GM19395 (cell line): ENCODE data around the gene SMAD4.
"Not testable (repeated sequence)": the region's sequence is repeated elsewhere in the genome, so short reads cannot be mapped to it uniquely, and the experiment has no call there.

Experiments
- ATAC-seq: cut with Tn5 transposase; IDR thresholded peaks from one replicate; pipeline ENCODE4 v1.9.1; 2021; ENCODE audit warnings: mild to moderate bottlenecking, moderate library complexity; ENCODE audit not compliant: unreplicated experiment

Gene SMAD4

GRCh38 chr18:51069885-51070284, 39.9 kb downstream of the SMAD4 start:
- ATAC-seq = no peak

GRCh38 chr18:51070545-51070944, 40.5 kb downstream of the SMAD4 start:
- ATAC-seq = no peak

DNA sequence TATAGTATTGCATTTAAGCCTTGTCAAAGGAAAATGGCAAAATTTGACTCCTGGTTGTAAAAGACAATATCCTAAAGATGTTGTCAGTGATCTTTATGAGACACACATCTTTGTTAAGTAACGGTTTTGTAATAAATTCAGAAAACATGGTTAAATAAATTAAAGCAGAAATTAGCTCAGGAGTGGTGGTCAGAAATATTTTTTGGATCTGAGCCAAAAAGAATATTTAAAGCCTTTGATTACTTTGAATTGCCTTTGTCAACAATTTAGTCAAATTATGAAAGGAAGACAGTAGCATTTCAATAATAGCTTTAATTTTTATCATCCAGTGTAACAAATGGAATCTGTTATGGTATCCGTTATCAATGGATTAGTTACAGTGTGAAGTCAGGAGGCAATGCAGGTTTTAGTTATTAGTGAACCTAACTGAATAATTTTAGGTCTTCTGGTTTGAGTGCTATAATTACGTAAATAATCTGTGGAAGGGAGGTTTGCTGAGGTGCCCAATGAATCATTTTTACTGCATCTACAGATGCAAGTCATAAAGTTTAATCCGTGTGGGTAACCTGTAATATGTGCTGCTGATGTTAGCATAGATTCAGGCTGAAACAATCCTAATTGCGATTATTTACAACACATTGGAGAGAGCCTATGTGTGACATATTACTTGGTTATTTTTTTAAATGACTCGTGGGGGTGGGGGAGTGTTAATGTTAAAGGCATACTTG, 42.7 kb downstream of the SMAD4 start:
- ATAC-seq = no peak

- ATAC-seq = peak; percentile 91
These were observed 44.6 kb downstream of the SMAD4 start for GRCh38 chr18:51074605-51075004.

DNA sequence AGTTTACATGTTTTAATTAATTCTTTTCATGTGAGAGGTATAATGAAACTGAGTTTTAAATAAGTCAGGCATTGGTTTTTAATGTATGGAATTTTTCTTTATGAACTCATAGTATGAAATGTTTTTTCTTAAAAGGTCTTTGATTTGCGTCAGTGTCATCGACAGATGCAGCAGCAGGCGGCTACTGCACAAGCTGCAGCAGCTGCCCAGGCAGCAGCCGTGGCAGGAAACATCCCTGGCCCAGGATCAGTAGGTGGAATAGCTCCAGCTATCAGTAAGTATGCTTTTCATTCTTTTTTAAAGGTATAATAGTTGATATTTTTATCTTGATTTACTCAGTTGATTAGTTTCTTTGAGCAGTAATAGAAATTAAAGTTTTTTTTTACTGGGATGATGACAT, 46.5 kb downstream of the SMAD4 start:
- no peak for ATAC-seq

DNA sequence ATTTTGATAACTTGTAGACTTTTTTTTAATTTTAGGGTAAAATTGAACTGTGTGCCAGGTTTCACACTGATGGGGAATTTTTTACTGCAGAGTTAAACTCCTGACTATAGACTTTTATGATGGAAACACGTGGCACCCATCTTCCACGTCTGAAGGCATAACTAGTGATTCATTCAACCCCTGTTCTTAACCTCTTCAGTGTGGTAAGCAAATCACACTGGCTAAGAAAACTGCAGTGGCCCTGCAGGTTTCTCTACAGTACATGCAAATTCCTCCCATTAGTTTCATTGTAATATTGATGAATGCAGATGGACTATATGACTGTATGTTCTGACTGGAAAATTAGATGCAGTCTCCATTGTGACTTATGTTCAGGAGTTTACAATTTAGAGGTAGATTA, 47.2 kb downstream of the SMAD4 start:
- peak; percentile 77 for ATAC-seq

DNA sequence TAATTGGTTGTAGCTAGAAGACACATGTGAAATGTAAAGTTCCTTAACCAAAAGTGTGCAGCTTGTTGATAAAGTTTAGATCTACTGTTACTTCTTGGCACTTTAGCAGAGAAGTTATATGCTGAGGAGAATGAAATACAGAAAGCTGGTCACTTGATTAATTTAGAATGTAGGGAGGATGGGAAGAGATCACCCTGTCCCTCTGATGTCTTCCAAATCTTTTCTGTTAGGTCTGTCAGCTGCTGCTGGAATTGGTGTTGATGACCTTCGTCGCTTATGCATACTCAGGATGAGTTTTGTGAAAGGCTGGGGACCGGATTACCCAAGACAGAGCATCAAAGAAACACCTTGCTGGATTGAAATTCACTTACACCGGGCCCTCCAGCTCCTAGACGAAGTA, 48.0 kb downstream of the SMAD4 start:
- ATAC-seq = no peak

GRCh38 chr18:51082571-51083267, 52.7 kb downstream of the SMAD4 start:
- ATAC-seq = peak; percentile 90

DNA sequence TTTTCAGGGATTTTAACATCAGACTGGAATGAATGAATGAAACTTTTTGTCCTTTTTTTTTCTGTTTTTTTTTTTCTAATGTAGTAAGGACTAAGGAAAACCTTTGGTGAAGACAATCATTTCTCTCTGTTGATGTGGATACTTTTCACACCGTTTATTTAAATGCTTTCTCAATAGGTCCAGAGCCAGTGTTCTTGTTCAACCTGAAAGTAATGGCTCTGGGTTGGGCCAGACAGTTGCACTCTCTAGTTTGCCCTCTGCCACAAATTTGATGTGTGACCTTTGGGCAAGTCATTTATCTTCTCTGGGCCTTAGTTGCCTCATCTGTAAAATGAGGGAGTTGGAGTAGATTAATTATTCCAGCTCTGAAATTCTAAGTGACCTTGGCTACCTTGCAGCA, 53.4 kb downstream of the SMAD4 start:
- no peak for ATAC-seq

- ATAC-seq = no peak
These were observed 58.4 kb downstream of the SMAD4 start for GRCh38 chr18:51088410-51088809.

- no peak for ATAC-seq
These were observed 59.7 kb downstream of the SMAD4 start for GRCh38 chr18:51089691-51090090.

DNA sequence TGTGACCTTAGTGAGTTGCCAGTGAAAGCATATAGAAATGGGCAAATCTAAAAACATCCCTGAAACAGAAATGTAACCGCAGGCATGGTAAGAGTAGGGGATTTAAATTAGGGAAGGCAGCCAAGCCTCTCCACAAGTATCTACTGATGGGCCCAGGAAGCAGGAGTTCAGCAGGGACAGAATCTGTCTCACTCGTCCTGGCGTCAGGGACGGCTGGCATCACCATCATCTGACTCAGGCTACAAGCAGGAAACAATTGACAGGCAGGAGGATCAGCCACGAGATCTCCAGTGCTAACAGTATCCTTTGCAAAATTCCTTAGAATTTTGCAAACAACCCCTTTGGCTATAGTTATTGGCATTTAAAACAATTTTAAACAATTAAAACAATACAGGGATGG, 61.3 kb downstream of the SMAD4 start:
- no peak for ATAC-seq

DNA sequence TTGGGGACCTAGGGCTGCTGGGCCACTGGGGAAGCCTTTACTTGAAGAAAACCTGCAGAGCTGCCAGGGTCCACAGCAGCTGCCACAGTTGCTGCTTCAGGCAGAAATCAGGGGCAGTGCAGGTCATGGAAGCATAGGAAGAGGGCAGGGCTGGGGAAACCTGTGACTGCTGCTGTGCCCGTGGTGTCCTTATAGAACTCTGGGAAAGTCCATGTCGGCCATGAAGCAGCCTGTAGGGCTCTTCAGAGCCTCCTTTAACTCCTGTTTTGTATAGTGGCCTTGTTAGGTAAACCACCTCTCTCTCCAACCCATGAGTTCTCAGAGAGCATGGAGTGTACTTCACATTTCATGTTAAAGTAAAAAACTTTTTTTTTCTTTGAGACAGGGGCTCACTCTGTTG, 62.1 kb downstream of the SMAD4 start:
- ATAC-seq = no peak

DNA sequence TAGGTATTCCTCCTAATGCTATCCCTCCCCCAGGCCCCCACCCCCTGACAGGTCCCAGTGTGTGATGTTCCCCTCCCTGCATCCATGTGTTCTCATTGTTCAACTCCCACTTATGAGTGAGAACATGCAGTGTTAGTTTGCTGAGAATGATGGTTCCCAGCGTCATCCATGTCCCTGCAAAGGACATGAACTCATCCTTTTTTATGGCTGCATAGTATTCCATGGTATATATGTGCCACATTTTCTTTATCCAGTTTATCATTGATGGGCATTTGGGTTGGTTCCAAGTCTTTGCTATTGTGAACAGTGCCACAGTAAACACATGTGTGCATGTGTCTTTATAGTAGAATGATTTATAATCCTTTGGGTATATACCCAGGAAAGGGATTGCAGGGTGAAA, 63.0 kb downstream of the SMAD4 start:
- ATAC-seq = not testable (repeated sequence)

GRCh38 chr18:51097021-51097822, 67.2 kb downstream of the SMAD4 start:
- no peak for ATAC-seq

DNA sequence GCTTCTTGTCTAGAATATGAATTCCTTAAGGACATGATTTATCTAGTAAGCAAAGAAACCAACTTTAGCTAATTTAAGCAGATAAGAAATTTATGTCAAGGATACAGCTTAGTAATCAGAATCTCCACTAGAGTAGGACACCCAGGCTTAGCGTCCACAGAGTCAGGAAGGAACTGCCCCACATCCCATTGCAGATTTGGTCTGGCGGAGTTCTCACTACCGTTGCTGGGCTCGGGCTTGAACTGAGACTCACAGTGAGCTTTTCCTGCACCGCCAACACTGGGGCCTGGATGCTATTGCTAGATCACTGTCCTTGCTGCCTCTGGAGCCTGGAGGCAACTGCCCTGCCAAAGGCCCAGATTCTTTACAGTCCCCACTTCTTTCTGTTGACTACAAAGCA, 68.1 kb downstream of the SMAD4 start:
- ATAC-seq = no peak

GRCh38 chr18:51098513-51098912, 68.5 kb downstream of the SMAD4 start:
- ATAC-seq = no peak

- no peak for ATAC-seq
These were observed 70.5 kb downstream of the SMAD4 start for GRCh38 chr18:51100385-51101120.

DNA sequence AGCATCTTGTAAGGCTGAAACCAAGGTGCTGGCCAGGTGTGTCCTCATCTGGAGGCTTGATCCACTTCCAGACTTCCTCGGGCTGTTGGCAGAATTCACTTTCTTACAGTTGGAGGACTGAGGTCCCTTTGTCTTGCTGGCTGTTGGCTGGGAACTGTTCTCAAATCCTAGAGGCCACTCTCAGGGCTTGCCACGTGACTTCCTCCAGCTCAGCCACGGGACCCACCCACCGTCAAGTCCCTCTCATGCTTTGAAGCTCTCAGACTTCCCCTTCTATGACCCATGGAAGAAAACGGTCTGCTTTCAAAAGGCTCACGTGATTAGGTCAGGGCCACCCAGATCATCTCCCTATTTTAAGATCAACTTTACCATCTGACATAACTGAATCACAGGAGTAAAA, 77.1 kb downstream of the SMAD4 start:
- peak; percentile 50 for ATAC-seq

DNA sequence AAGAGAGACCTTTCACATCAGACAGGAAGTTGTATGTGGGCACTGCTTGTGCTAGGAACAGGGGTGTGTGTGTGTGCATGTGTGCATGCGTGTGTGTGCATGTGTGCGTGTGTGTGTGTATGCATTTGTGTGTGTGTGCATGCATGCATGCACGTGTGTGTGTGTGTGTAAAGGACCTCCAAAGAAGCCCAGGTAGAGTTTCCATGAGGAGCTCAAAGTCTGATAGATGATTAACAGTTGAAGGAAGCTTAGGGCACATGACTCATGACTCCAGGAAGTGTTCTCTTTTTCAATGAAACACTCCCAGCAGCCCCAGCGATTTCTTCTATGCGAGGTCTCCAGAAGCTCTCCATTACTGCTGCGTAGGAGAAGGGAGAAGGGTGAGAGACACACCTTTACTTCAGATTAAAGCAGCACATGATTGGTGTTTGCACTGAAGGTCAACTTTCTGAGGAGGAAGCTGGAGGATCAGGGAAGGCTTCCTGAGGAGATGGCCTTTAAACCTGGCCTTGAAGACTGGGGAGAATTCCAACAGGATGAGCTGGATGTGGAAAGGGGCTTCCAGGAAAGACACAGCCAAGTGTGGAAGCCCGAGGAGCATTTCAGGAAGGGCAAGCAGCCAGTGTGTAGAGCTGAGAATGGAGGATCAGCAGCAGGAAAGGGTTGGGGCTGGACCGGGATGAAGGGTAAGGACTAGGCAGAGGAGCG, 77.7 kb downstream of the SMAD4 start:
- no peak for ATAC-seq

DNA sequence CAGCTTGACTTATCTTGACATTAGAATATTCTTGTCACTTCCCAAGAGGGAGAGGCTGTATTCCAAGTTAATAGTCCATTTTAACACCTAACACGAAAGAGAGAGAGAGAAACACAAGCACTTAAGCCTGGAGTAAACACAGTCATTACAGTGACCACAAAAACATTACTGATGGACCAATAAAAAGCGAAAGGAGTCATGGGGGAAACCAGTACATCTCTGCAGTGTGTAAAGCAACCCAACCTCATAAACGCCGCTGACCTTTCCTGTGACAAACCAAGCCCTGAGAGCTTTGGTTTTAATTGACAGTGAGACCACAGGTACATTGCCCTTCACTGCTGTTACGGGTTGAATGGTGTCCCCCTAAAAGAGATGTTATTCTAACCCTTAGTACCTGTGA, 78.3 kb downstream of the SMAD4 start:
- no peak for ATAC-seq
